HL-60 (cell line): ENCODE results near the gene STATH.

ENCODE experiments used
- POLR2AphosphoS5 ChIP-seq: IDR thresholded peaks from 2 replicates; pipeline ENCODE4 v1.6.1; 2012; ENCODE audit warnings: low read depth
- TF ChIP-seq, protein P1 (sequence below): IDR thresholded peaks from one replicate; pipeline ENCODE4 v1.5.1; 2011; ENCODE audit warnings: low read length, control low read depth, inconsistent platforms; ENCODE audit not compliant: insufficient read depth

DNA sequence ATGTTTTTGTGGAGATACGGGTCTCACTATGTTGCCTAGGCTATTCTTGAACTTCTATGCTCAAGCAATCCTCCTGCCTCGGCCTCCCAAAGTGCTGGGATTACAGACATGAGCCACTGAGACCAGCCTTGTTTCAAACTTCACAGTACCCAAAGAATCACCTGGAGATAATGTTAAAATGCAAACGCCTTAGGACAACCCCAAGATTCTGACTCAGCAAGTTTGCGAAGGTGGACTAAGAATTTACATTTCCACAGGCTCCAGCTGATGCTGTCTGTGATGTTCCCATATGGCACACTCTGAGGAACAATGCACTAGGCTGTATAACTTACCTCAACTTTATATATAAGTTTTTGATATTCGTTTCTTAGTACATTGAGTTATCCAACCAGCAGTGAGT, 984 bp upstream of the STATH start:
- TF ChIP-seq, protein P1, sequence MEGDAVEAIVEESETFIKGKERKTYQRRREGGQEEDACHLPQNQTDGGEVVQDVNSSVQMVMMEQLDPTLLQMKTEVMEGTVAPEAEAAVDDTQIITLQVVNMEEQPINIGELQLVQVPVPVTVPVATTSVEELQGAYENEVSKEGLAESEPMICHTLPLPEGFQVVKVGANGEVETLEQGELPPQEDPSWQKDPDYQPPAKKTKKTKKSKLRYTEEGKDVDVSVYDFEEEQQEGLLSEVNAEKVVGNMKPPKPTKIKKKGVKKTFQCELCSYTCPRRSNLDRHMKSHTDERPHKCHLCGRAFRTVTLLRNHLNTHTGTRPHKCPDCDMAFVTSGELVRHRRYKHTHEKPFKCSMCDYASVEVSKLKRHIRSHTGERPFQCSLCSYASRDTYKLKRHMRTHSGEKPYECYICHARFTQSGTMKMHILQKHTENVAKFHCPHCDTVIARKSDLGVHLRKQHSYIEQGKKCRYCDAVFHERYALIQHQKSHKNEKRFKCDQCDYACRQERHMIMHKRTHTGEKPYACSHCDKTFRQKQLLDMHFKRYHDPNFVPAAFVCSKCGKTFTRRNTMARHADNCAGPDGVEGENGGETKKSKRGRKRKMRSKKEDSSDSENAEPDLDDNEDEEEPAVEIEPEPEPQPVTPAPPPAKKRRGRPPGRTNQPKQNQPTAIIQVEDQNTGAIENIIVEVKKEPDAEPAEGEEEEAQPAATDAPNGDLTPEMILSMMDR, result no peak
- no peak for TF ChIP-seq POLR2AphosphoS5
